Measurements from ENCODE around the gene ATP6V0A1.

DNA sequence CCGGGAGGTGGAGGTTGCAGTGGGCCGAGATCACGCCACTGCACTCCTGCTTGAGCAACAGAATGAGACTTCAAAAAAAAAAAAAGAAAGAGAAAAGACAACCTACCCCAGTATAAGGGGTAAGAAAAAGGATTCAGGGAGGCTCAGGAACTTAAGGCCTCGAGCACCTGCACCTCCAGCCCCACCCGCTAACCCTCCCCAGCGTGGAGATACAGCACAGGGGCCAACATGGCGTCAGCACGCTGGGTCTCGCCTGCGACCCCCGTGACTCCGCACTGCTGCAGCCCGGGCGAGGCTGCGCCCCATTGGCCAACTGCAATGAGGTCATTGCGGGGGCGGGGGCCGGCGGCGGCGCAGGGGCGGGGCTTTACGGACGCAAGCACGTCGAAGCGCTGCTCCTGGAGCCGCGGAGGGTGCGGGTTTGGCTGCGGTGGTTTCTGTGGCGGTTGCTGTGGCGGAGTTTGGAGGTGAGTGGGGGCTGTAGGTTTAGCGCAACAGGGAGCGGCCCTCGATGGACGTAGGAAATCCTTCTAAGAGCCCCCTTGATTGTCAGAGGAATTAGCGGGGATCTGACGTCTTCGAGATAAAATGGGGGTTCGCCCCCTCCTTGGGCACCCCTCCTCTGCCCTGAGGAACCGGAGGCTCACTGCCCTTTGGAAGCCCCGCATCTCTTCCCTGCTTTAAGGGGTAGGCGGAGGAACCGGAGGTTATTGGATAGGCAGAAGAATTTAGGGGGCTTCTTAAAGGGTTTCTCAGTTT, at the start of gene ATP6V0A1:
- TF ChIP-seq OSR1 (CRISPR knock-in tag; IDR thresholded peaks at IDR 0.05) (no peak), ARNTL (CRISPR knock-in tag; IDR thresholded peaks at IDR 0.05; ENCODE audit: borderline replicate concordance, low read depth) (no peak), GLIS3 (CRISPR knock-in tag; IDR thresholded peaks at IDR 0.05) (no peak), ESRRG (CRISPR knock-in tag; IDR thresholded peaks at IDR 0.05) (no peak), TOX (CRISPR knock-in tag; IDR thresholded peaks at IDR 0.05; ENCODE audit: borderline replicate concordance) (no peak), ZFP30 (CRISPR knock-in tag; IDR thresholded peaks at IDR 0.05) (no peak), RARB (CRISPR knock-in tag; IDR thresholded peaks at IDR 0.05) (no peak), CSDC2 (CRISPR knock-in tag; IDR thresholded peaks at IDR 0.05) (no peak)

All from SK-N-SH treated with all-trans-retinoic acid at 6 μM for 48 hours (cell line).